Measurements from ENCODE around the gene SAMD13. TPM values are rescaled to one million over a fixed set of nuclear protein-coding genes. Genes with fewer than 3 reads are reported as not detected.

Gene SAMD13
- total and polyA plus RNA-seq, 2 of the 8 experiments (the other 6 are each of a cell fraction or from before 2014, with no cell fraction given) = 0.86 to 2.3 TPM

- Histone ChIP-seq H3K14ac (ENCODE audit: insufficient read length) (no peak overlapping the region), H2AFZ (ENCODE audit: low read length) (no peak overlapping the region), H3K56ac (replicated peaks; ENCODE audit: insufficient read length, low read depth, low read length) (no peak overlapping the region), H3K4ac (replicated peaks; ENCODE audit: insufficient read length, low read depth, low read length) (no peak overlapping the region), H2AK5ac (ENCODE audit: low read depth, low read length) (no peak overlapping the region), H3K27ac (ENCODE audit: low read depth, low read length) (no peak overlapping the region), H4K5ac (ENCODE audit: insufficient read length, low read depth, low read length) (no peak overlapping the region), H2BK12ac (ENCODE audit: low read depth, low read length) (no peak overlapping the region), H3K4me2 (ENCODE audit: insufficient read depth in 1 of 2, low read depth in 2 of 2, low read length in 2 of 2) (no peak overlapping the region), H3K79me2 (ENCODE audit: control insufficient read depth in 1 of 2, insufficient read depth in 2 of 2, low read length in 2 of 2) (no peaks in the 10 kb centered on the region), H3K79me1 (ENCODE audit: low read depth, low read length) (no peaks in the 10 kb centered on the region), H4K8ac (ENCODE audit: extremely low read depth, insufficient read depth, low read length) (no peak overlapping the region), H3K9me3 (ENCODE audit: insufficient read depth in 2 of 2, low read depth in 1 of 2, low read length in 1 of 2) (no peaks in the 10 kb centered on the region), H3K23me2 (ENCODE audit: low read depth, low read length) (no peaks in the 10 kb centered on the region), H2BK15ac (ENCODE audit: low read length) (no peak overlapping the region), H2BK20ac (ENCODE audit: low read length) (no peak overlapping the region), H3K18ac (ENCODE audit: extremely low read depth, low read length) (no peak overlapping the region), H4K20me1 (replicated peaks in 1 of 2; ENCODE audit: control insufficient read depth in 1 of 2, insufficient read depth in 2 of 2, low read length in 2 of 2) (no peaks in the 10 kb centered on the region), H3K36me3 (ENCODE audit: control insufficient read depth in 2 of 4, insufficient read depth in 4 of 4, low read length in 3 of 4) (no peaks in the 10 kb centered on the region), H3K4me3 (ENCODE audit: extremely low read depth in 1 of 4, insufficient read depth in 2 of 4, low read depth in 3 of 4, low read length in 4 of 4) (no peak overlapping the region), H3K27me3 (replicated peaks in 1 of 4; ENCODE audit: control insufficient read depth in 3 of 4, extremely low read depth in 1 of 4, insufficient read depth in 3 of 4, low read length in 3 of 4) (no peaks in the 10 kb centered on the region), H2BK5ac (ENCODE audit: low read depth, low read length) (no peak overlapping the region), H3K4me1 (replicated peaks in 1 of 4; ENCODE audit: control insufficient read depth in 3 of 4, insufficient read depth in 4 of 4, low read length in 3 of 4) (peaks cover 0 to 3% (median 1%) of the 10 kb centered on the region in 4 experiments; a peak in 2 of 7 replicates), H4K91ac (replicated peaks; ENCODE audit: insufficient read length, low read length) (no peak overlapping the region), H3K9ac (replicated peaks in 1 of 4; ENCODE audit: extremely low read depth in 1 of 4, low read depth in 3 of 4, low read length in 3 of 4) (no peak overlapping the region), H2BK120ac (replicated peaks; ENCODE audit: low read depth, low read length) (no peak overlapping the region), H3K23ac (ENCODE audit: insufficient read length) (no peak overlapping the region)
- POLR2A ChIA-PET (ENCODE audit: partially characterized antibody) = interaction anchor here (0.6 kb wide), 2 partner anchors 91 to 409 kb away, joined by 3 read pairs; no protein-coding TSS in a partner anchor
- TF ChIP-seq EGR1 (IDR thresholded peaks at IDR 0.05; ENCODE audit: borderline replicate concordance, low read depth, low read length) (no peak), ATF3 (IDR thresholded peaks at IDR 0.05; ENCODE audit: insufficient read depth, low read depth, low read length) (no peak), KDM4A (IDR thresholded peaks at IDR 0.05; ENCODE audit: low read depth, low read length, severe bottlenecking) (no peak), SP1 (IDR thresholded peaks at IDR 0.05; ENCODE audit: low read depth, low read length) (no peak), KDM1A (IDR thresholded peaks at IDR 0.05; ENCODE audit: borderline replicate concordance, low read length) (no peak), CBX5 (IDR thresholded peaks at IDR 0.05; ENCODE audit: low read depth, low read length) (no peak)
- FAIRE-seq (no peak), DNase-seq (ENCODE audit: low read depth in 1 of 2, low spot score in 2 of 2) (no peak)
- CTCF ChIA-PET (ENCODE audit: partially characterized antibody) = interaction anchor here (0.8 to 1.6 kb wide), 4 partner anchors 9 to 458 kb away, joined by 3 to 4 read pairs (median 3); no protein-coding TSS in a partner anchor
Observed at GRCh38 chr1:84390226-84390625, 88.7 kb downstream of the SAMD13 start.
